ENCODE measurements around the gene HIPK3. TPM values are rescaled to one million over a fixed set of nuclear protein-coding genes. Genes with fewer than 3 reads are reported as not detected.

Gene HIPK3
- total RNA-seq, 6 donors from 2014 or later: 63.9 to 149 (median 133) TPM

GRCh38 chr11:33320016-33320813, 63.0 kb downstream of the HIPK3 start:
- Histone ChIP-seq H3K36me3 (no peaks in the 10 kb centered on the region), H3K4me3 (no peak overlapping the region), H3K4me1 (peaks cover 40 to 59% (median 52%) of the 10 kb centered on the region in 4 donors), H3K27me3 (no peaks in the 10 kb centered on the region), H3K27ac (peak overlapping the region in 3 of 4 donors; percentile 27 to 51 (median 40)), H3K9me3 (no peaks in the 10 kb centered on the region)
- DNase-seq (no peak), ATAC-seq (ENCODE audit: low FRiP score in 2 of 2) (no peak)
- no peak for TF ChIP-seq EP300 (IDR thresholded peaks at IDR 0.05)
- TF ChIP-seq CTCF (IDR thresholded peaks at IDR 0.05): peak in 1 of 6 experiments; percentile 6
- WGBS, 2 donors: 14 to 16% methylated on average over 1 of the region's 1 CpG

GRCh38 chr11:33320814-33321330, 63.7 kb downstream of the HIPK3 start:
- peak in 1 of 4 donors; percentile 17 for TF ChIP-seq EP300 (IDR thresholded peaks at IDR 0.05)
- TF ChIP-seq CTCF (IDR thresholded peaks at IDR 0.05): no peak
- WGBS, 2 donors: 23 to 29% methylated on average over 6 of the region's 6 CpGs
- H3K27ac ChIP-seq: peak overlapping the region in 3 of 4 donors; percentile 27 to 51 (median 40)

GRCh38 chr11:33321422-33321821, 64.2 kb downstream of the HIPK3 start:
- no peak for ATAC-seq (ENCODE audit: low FRiP score in 2 of 2)
- Histone ChIP-seq H3K36me3 (no peaks in the 10 kb centered on the region), H3K9me3 (no peaks in the 10 kb centered on the region), H3K27me3 (no peaks in the 10 kb centered on the region), H3K4me1 (peaks cover 46 to 61% (median 52%) of the 10 kb centered on the region in 4 donors), H3K27ac (peak overlapping the region in 1 of 4 donors; percentile 3), H3K4me3 (peak overlapping the region in 1 of 4 donors; percentile 2)
- TF ChIP-seq CTCF (IDR thresholded peaks at IDR 0.05) (no peak), POLR2AphosphoS5 (IDR thresholded peaks at IDR 0.05) (no peak), POLR2A (IDR thresholded peaks at IDR 0.05) (no peak)
- no peak for DNase-seq

More at GRCh38 chr11:33320814-33321330, 63.7 kb downstream of the HIPK3 start:
- peaks cover 40 to 59% (median 51%) of the 10 kb centered on the region in 4 donors for H3K4me1 ChIP-seq
- ATAC-seq (ENCODE audit: low FRiP score in 2 of 2) (peak; percentile 41 to 76), DNase-seq (peak in 1 of 2 donors; percentile 25)
- peak overlapping the region in 1 of 4 donors; percentile 2 for H3K4me3 ChIP-seq
- no peaks in the 10 kb centered on the region for H3K9me3 ChIP-seq
- no peaks in the 10 kb centered on the region for H3K27me3 ChIP-seq
- no peaks in the 10 kb centered on the region for H3K36me3 ChIP-seq

- Histone ChIP-seq H3K27me3 (no peaks in the 10 kb centered on the region), H3K36me3 (no peaks in the 10 kb centered on the region), H3K4me3 (no peak overlapping the region), H3K27ac (no peak overlapping the region), H3K4me1 (peaks cover 47 to 66% (median 59%) of the 10 kb centered on the region in 4 donors), H3K9me3 (no peaks in the 10 kb centered on the region)
- ATAC-seq (ENCODE audit: low FRiP score in 2 of 2): no peak
- no peak for DNase-seq
- TF ChIP-seq POLR2AphosphoS5 (IDR thresholded peaks at IDR 0.05) (no peak), CTCF (IDR thresholded peaks at IDR 0.05) (no peak), POLR2A (IDR thresholded peaks at IDR 0.05) (no peak), EP300 (IDR thresholded peaks at IDR 0.05) (no peak)
- 91 to 98% methylated on average over 4 of the region's 4 CpGs for WGBS, 2 donors
Observed at GRCh38 chr11:33323421-33323820, 66.2 kb downstream of the HIPK3 start.
